HepG2 (cell line): ENCODE measurements around the gene MBLAC1. TPM values are rescaled to one million over a fixed set of nuclear protein-coding genes. Genes with fewer than 3 reads are reported as not detected.
A peak's percentile ranks its signal among the peaks of the same experiment; 100 is the strongest.

Experiments
- ATAC-seq: fragments of 200-7000 bp; cut with Tn5 transposase; 3 replicates; pipeline ENCODE4 v1.9.1; 2020; ENCODE audit warnings: mild to moderate bottlenecking, moderate library complexity
- BruUV-seq: library from RNA; stranded (reverse); fragments of 400-500 nt; replicated peaks from 2 replicates; lab custom pipeline; 2021; lab: Mats Ljungman, UMichigan
- CTCF ChIA-PET: fragments of 300-600 bp; formaldehyde crosslinking; extraction: SDS; loops from one replicate; lab custom pipeline; 2021; ENCODE audit warnings: low total read pairs, inconsistent platforms, low intra/inter-chr PET ratio; lab: Yijun Ruan, JAX
- POLR2A ChIA-PET: fragments of 350-600 bp; sonication (Branson Sonifier 250); formaldehyde crosslinking; loops from one replicate; lab custom pipeline; 2020; ENCODE audit warnings: antibody characterized with exemption, inconsistent platforms; lab: Yijun Ruan, JAX
- DNase-seq: peaks from one replicate; pipeline ENCODE4 v3.0.0-alpha.2; 2015; ENCODE audit warnings: low spot score
- FAIRE-seq: peaks from 3 replicates; lab custom pipeline; 2011; peaks lifted over from hg19 to GRCh38; lab: Jason Lieb, UNC
- H2AFZ ChIP-seq: one replicate; pipeline ENCODE4 v1.6.1; 2011; ENCODE audit warnings: low read length, inconsistent platforms
- H3K27ac ChIP-seq: fragments of 300-600 bp; 3 replicates; pipeline ENCODE4 v1.8.0; 2011; ENCODE audit warnings: mixed run types, mild to moderate bottlenecking, mixed read lengths, low read length, inconsistent platforms; ENCODE audit not compliant: insufficient read depth; ENCODE audit errors: extremely low read length
- H3K27me3 ChIP-seq, 2 experiments: fragments of 200-600 bp in 1 of 2; 2 replicates in 1 of 2; 3 replicates in 1 of 2; pipeline versions ENCODE4 v1.6.0 to v1.8.0; 2011; ENCODE audit warnings: low read length in 2 of 2, mild to moderate bottlenecking in 2 of 2, moderate library complexity in 2 of 2, inconsistent platforms in 1 of 2; ENCODE audit not compliant: insufficient read depth in 2 of 2, control insufficient read depth in 1 of 2
- H3K36me3 ChIP-seq, 2 experiments: fragments of 200-600 bp in 1 of 2; replicated peaks in 1 of 2; 2 replicates in 1 of 2; 3 replicates in 1 of 2; pipeline versions ENCODE4 v1.5.1 to v1.8.0; 2011; ENCODE audit warnings: low read length in 2 of 2, inconsistent platforms in 1 of 2; ENCODE audit not compliant: insufficient read depth in 2 of 2, control insufficient read depth in 1 of 2
- H3K4me1 ChIP-seq: 2 replicates; pipeline ENCODE4 v1.5.1; 2012; ENCODE audit warnings: low read length, inconsistent platforms; ENCODE audit not compliant: insufficient read depth
- H3K4me2 ChIP-seq: 2 replicates; pipeline ENCODE4 v1.6.0; 2011; ENCODE audit warnings: low read depth, low read length, inconsistent platforms
- H3K4me3 ChIP-seq, 3 experiments: fragments of 200-600 bp in 1 of 3; sonication (generic), shearing (Covaris generic) in 1 of 3; replicated peaks in 1 of 3; 2 replicates each; pipeline ENCODE4 v1.5.1; 2011 to 2016; ENCODE audit warnings: low read length in 3 of 3, inconsistent platforms in 2 of 3, low read depth in 2 of 3, mild to moderate bottlenecking in 2 of 3, control low read depth in 1 of 3, mixed read lengths in 1 of 3; ENCODE audit not compliant: insufficient read depth in 1 of 3
- H3K79me2 ChIP-seq: one replicate; pipeline ENCODE4 v1.6.1; 2011; ENCODE audit warnings: low read length, inconsistent platforms; ENCODE audit not compliant: insufficient read depth
- H3K9ac ChIP-seq: 2 replicates; pipeline ENCODE4 v1.6.0; 2011; ENCODE audit warnings: mild to moderate bottlenecking, low read depth, low read length, inconsistent platforms; ENCODE audit not compliant: insufficient read depth
- H3K9me3 ChIP-seq: 2 replicates; pipeline ENCODE4 v1.5.1; 2012; ENCODE audit warnings: mild to moderate bottlenecking, low read length
- H4K20me1 ChIP-seq: 2 replicates; pipeline ENCODE4 v1.6.0; 2011; ENCODE audit warnings: inconsistent platforms, mild to moderate bottlenecking, low read length, moderate library complexity; ENCODE audit not compliant: insufficient read depth
- BATF2 ChIP-seq: sonication (generic); formaldehyde crosslinking; IDR thresholded peaks from 2 replicates; pipeline ENCODE4 v1.8.0; 2022; ENCODE audit warnings: mild to moderate bottlenecking, missing genetic modification reagents, moderate library complexity
- PATZ1 ChIP-seq: sonication (generic); formaldehyde crosslinking; IDR thresholded peaks from 2 replicates; pipeline ENCODE4 v1.4.0; 2020; ENCODE audit warnings: missing genetic modification reagents
- SPEN ChIP-seq: sonication (generic); formaldehyde crosslinking; IDR thresholded peaks from 2 replicates; pipeline ENCODE4 v1.5.1; 2020; ENCODE audit warnings: low read depth, mild to moderate bottlenecking, missing genetic modification reagents
- WGBS: methylation state at CpG from one replicate; pipeline ENCODE4 v1.1.6; 2017; ENCODE audit warnings: low lambda C conversion rate; 5-methylcytosine and 5-hydroxymethylcytosine counted together
- in situ Hi-C: cut with HindIII; loops from 2 replicates; pipeline ENCODE4 v1.10.0; 2017; ENCODE audit warnings: low pct_unique_long_range_greater_than_20kb; ENCODE audit not compliant: extremely low pct_ligation_motif_present
- intact Hi-C: fragments of 100-400 bp; cut with micrococcal nuclease; formaldehyde crosslinking; loops from one replicate; pipeline ENCODE4 v1.10.0; 2022; ENCODE audit not compliant: unreplicated experiment
- polyA plus RNA-seq, 8 experiments: library from polyadenylated mRNA; depleted of rRNA in 3 of 8; stranded (reverse) in 7 of 8; unstranded in 1 of 8; fragments of >200 nt; fragmentation: Illumina TruSeq in 4 of 8; extraction: Trizol in 4 of 8; gene quantifications; 2 replicates each; pipeline versions ENCODE4 v1.2.1 to v1.2.3, GENCODE V29; 2011 to 2016; ENCODE audit warnings: low read depth in 4 of 8, missing spikeins in 1 of 8, mixed read lengths in 1 of 8; ENCODE audit not compliant: insufficient read depth in 1 of 8
- total RNA-seq, 5 experiments: library from RNA; depleted of rRNA; stranded (reverse); fragments of >200 nt; fragmentation: Illumina TruSeq; extraction: Trizol; gene quantifications; 2 replicates each; pipeline ENCODE4 v1.2.3, GENCODE V29; 2016; ENCODE audit warnings: low read depth in 1 of 5

The MBLAC1 gene
- total and polyA plus RNA-seq, 2 of the 13 experiments (the other 11 are each of a cell fraction or from before 2014, with no cell fraction given): 0.79 to 2.1 TPM

GRCh38 chr7:100120733-100121036 lies 6.1 kb upstream of the MBLAC1 start:
- CTCF ChIA-PET: no interaction called here
- Histone ChIP-seq H3K27ac (peak overlapping the region; percentile 77), H3K79me2 (peaks cover 8% of the 10 kb centered on the region)

More at GRCh38 chr7:100120733-100121036, 6.1 kb upstream of the MBLAC1 start:
- no peaks in the 10 kb centered on the region for H4K20me1 ChIP-seq
- H3K9me3 ChIP-seq: no peaks in the 10 kb centered on the region
- no peak overlapping the region for H2AFZ ChIP-seq
- DNase-seq (no peak), ATAC-seq (no peak), FAIRE-seq (no peak)
- no peaks in the 10 kb centered on the region; a peak in 1 of 5 replicates for H3K27me3 ChIP-seq
- in situ Hi-C loops (no loop called here), intact Hi-C loops (no loop called here)
- BruUV-seq: no TSS peak
- peak overlapping the region; percentile 98 for H3K4me2 ChIP-seq
- TF ChIP-seq PATZ1 (CRISPR knock-in tag): no peak
- TF ChIP-seq BATF2: no peak
- 0 out of 2 replicates have a peak, but pooled peaks have one; percentile 4 for TF ChIP-seq SPEN (CRISPR knock-in tag)
- WGBS: 0% methylated on average over 1 of the region's 1 CpG
- peak overlapping the region; percentile 62 to 98 (median 95) for H3K4me3 ChIP-seq
- POLR2A ChIA-PET: interaction anchor here (0.6 to 2.0 kb wide), 2 partner anchors 20 to 48 kb away, joined by 3 to 21 read pairs; partner anchors contain the start of genes AP4M1, GAL3ST4 and MCM7
- peak overlapping the region; percentile 87 for H3K9ac ChIP-seq
- peaks cover 51% of the 10 kb centered on the region for H3K4me1 ChIP-seq
- no peaks in the 10 kb centered on the region for H3K36me3 ChIP-seq
